ENCODE results near the gene MTHFD1L.

DNA sequence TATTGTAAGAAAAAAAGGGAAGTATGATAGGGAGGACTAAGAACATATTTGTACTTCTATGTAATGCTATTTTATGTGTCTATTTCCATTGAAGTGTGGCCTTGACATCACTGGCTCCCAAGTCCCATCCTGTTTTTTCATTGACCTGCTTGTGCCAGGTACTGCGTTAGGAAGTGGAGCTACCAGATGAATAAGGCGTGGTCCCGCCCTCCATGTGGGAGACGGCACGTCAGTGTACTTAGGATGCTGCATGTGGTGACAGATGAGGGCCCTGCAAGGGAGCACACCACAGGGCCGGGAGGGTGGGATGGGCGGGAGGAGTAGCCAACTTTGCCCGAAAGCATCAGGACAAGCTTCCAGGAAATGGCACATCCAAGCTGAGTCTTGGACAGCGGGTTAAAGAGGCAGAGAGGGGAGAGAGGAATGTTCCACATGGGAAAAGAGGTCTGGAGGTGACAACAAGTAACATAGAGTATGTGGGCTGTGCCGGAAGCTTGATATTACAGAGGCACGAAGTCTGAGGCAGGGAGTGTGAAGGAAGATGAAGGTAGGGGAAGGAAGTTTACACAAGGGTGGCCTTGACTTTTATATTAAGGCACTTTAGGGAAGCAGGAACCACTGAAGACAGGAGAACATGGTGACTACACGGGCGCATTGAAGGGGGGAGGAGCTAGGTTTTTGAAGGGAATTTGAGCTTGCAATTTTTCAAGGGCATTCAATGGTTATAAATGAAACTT lies 140.6 kb downstream of the MTHFD1L start:
- TF ChIP-seq EZH2 (IDR thresholded peaks at IDR 0.05; ENCODE audit: borderline replicate concordance, low read depth, low read length) (no peak), POLR2A (conservative IDR thresholded peaks at IDR 0.05) (no peak), MAFK (IDR thresholded peaks at IDR 0.05; ENCODE audit: low read length) (no peak), MED1 (CRISPR knock-in tag; IDR thresholded peaks at IDR 0.05; ENCODE audit: borderline replicate concordance) (no peak), EP300 (IDR thresholded peaks at IDR 0.05; ENCODE audit: low read length) (no peak), PHB2 (IDR thresholded peaks at IDR 0.05; ENCODE audit: low read depth) (no peak), POLR2AphosphoS5 (IDR thresholded peaks at IDR 0.05; ENCODE audit: control insufficient read depth, insufficient read depth, low read depth, low read length) (no peak), EHMT2 (IDR thresholded peaks at IDR 0.05) (no peak), MAZ (CRISPR knock-in tag; conservative IDR thresholded peaks at IDR 0.05 in 1 of 2, IDR thresholded peaks at IDR 0.05 in 1 of 2) (no peak)
- TF ChIP-seq, protein P1, sequence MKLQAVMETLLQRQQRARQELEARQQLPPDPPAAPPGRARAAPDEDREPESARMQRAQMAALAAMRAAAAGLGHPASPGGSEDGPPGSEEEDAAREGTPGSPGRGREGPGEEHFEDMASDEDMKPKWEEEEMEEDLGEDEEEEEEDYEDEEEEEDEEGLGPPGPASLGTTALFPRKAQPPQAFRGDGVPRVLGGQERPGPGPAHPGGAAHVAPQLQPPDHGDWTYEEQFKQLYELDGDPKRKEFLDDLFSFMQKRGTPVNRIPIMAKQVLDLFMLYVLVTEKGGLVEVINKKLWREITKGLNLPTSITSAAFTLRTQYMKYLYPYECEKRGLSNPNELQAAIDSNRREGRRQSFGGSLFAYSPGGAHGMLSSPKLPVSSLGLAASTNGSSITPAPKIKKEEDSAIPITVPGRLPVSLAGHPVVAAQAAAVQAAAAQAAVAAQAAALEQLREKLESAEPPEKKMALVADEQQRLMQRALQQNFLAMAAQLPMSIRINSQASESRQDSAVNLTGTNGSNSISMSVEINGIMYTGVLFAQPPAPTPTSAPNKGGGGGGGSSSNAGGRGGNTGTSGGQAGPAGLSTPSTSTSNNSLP (IDR thresholded peaks at IDR 0.05; ENCODE audit: borderline replicate concordance, low read depth, low read length): no peak
- TF ChIP-seq, protein P2, sequence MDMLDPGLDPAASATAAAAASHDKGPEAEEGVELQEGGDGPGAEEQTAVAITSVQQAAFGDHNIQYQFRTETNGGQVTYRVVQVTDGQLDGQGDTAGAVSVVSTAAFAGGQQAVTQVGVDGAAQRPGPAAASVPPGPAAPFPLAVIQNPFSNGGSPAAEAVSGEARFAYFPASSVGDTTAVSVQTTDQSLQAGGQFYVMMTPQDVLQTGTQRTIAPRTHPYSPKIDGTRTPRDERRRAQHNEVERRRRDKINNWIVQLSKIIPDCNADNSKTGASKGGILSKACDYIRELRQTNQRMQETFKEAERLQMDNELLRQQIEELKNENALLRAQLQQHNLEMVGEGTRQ (CRISPR knock-in tag; IDR thresholded peaks at IDR 0.05): no peak
- TF ChIP-seq, protein P3, sequence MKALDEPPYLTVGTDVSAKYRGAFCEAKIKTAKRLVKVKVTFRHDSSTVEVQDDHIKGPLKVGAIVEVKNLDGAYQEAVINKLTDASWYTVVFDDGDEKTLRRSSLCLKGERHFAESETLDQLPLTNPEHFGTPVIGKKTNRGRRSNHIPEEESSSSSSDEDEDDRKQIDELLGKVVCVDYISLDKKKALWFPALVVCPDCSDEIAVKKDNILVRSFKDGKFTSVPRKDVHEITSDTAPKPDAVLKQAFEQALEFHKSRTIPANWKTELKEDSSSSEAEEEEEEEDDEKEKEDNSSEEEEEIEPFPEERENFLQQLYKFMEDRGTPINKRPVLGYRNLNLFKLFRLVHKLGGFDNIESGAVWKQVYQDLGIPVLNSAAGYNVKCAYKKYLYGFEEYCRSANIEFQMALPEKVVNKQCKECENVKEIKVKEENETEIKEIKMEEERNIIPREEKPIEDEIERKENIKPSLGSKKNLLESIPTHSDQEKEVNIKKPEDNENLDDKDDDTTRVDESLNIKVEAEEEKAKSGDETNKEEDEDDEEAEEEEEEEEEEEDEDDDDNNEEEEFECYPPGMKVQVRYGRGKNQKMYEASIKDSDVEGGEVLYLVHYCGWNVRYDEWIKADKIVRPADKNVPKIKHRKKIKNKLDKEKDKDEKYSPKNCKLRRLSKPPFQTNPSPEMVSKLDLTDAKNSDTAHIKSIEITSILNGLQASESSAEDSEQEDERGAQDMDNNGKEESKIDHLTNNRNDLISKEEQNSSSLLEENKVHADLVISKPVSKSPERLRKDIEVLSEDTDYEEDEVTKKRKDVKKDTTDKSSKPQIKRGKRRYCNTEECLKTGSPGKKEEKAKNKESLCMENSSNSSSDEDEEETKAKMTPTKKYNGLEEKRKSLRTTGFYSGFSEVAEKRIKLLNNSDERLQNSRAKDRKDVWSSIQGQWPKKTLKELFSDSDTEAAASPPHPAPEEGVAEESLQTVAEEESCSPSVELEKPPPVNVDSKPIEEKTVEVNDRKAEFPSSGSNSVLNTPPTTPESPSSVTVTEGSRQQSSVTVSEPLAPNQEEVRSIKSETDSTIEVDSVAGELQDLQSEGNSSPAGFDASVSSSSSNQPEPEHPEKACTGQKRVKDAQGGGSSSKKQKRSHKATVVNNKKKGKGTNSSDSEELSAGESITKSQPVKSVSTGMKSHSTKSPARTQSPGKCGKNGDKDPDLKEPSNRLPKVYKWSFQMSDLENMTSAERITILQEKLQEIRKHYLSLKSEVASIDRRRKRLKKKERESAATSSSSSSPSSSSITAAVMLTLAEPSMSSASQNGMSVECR (CRISPR knock-in tag; IDR thresholded peaks at IDR 0.05): no peak
- TF ChIP-seq, protein P4, sequence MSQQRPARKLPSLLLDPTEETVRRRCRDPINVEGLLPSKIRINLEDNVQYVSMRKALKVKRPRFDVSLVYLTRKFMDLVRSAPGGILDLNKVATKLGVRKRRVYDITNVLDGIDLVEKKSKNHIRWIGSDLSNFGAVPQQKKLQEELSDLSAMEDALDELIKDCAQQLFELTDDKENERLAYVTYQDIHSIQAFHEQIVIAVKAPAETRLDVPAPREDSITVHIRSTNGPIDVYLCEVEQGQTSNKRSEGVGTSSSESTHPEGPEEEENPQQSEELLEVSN (IDR thresholded peaks at IDR 0.05; ENCODE audit: borderline replicate concordance in 1 of 2, extremely low read depth in 1 of 2, insufficient read depth in 1 of 2, insufficient read length in 1 of 2, low read depth in 1 of 2, low read length in 1 of 2, poor library complexity in 1 of 2, severe bottlenecking in 1 of 2): no peak

Data from K562 (cell line).